ENCODE measurements around the gene RDH11. TPM values are rescaled to one million over a fixed set of nuclear protein-coding genes. Genes with fewer than 3 reads are reported as not detected.

The RDH11 gene
- total RNA-seq, 1 donor from 2014 or later: 222 TPM

- DNase-seq (ENCODE audit: low spot score): no peak
Observed at GRCh38 chr14:67650151-67650550, 45.4 kb downstream of the RDH11 start.

DNA sequence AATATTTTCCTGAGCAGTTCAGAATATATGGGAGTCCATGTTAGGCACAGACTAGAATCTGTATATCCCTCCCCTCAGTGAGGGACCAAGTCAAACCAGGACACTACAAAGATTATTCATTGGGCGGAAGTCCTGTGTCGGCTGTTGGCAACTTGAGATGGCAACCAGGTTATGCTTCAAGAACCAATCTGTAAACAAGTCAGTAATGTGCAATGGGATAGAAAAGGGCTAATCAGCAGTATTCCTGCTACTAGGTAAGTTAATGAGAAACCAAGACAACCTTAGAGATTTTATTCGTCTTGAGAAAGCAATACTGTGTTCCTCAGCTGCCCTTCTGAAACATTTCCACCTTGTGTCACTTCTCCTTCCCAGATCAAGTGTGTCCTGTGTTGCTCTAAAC, 49.4 kb downstream of the RDH11 start:
- DNase-seq (ENCODE audit: low spot score): no peak

DNA sequence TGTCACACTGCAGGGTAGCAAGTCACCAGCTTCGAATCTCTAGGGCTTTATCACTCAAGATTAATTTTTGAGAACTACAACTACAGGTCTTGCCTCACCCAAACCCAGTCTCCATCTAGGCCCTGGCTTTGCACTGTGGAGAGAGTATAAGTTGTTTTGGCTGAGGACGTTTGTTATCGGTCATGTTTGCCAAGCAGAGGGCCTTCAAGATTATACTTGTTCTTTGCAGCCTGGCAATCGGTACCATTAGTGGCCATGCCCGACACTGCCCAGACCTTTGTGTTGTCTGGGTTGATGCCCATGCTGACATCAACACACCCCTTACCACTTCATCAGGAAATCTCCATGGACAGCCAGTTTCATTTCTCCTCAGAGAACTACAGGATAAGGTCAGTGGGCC, 50.1 kb downstream of the RDH11 start:
- no peak for DNase-seq (ENCODE audit: low spot score)

- no peak for DNase-seq (ENCODE audit: low spot score)
Observed at GRCh38 chr14:67644428-67644827, 51.1 kb downstream of the RDH11 start.

DNA sequence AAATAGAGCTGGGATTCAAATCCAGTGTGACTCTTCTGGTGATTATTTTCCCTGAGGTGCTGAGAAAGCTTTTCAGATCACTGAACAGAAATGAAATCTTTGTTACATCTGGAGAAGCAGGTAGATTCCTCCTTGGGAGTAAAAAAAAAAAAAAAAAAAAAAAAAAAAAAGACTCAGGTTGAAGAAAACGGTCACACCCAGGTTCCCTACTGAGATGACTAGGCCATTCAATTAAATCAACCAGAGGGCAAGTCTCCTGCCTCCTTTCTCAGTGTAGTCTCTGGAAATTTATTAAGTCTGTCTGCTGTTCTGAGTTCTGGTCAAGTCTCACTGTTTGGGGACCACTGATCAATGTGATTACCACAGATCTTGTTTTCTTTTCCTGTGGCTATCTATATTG, 51.9 kb downstream of the RDH11 start:
- no peak for DNase-seq (ENCODE audit: low spot score)

GRCh38 chr14:67641902-67642749, 53.4 kb downstream of the RDH11 start:
- DNase-seq (ENCODE audit: low spot score): no peak

- no peak for DNase-seq (ENCODE audit: low spot score)
Observed at GRCh38 chr14:67641480-67641879, 54.1 kb downstream of the RDH11 start.

- DNase-seq (ENCODE audit: low spot score): no peak
Observed at GRCh38 chr14:67638642-67639041, 56.9 kb downstream of the RDH11 start.

- no peak for DNase-seq (ENCODE audit: low spot score)
Observed at GRCh38 chr14:67636361-67636919, 59.1 kb downstream of the RDH11 start.

- DNase-seq (ENCODE audit: low spot score): no peak
Observed at GRCh38 chr14:67633451-67634147, 62.0 kb downstream of the RDH11 start.

DNA sequence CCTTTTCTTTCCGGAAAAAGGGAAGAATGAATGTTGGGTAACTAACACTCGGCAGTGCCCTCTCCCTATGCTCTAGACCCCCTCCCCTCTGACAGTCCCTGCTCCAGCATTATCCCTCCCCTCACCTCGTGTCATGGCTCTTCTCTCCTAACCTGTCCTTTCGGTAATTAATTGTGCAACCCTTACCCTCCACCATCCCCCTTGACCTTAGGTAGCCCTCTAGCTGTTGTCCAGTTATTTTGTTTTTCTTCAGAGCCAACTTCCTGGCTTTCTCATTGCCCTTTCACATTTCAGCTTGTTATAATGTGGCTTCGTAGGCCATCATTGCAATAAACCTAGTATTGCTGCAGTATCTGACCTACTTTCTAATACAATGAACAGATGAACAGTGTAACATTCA, 64.6 kb downstream of the RDH11 start:
- DNase-seq (ENCODE audit: low spot score): no peak

DNA sequence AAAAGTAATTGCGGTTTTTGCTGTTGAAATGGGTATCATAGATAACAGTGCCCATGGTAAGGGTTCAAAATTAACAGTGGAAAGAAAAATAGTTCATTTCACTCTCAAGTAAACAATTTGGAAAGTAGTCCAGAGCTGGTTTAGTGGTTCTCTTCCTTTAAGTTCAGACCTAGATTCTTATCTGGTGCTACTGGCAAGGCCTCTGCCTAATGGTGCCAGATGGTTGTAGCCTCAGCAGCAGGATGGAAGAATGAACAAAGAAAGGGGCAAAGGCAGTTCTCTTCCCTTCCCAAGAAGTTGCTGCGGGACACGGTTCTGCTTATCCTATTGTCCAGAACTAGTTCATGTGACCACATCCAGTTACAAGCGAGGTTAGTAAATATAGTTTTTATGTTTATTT, 65.4 kb downstream of the RDH11 start:
- no peak for DNase-seq (ENCODE audit: low spot score)

GRCh38 chr14:67627519-67627918, 68.0 kb downstream of the RDH11 start:
- DNase-seq (ENCODE audit: low spot score): no peak

Other genes with a start within 250 kb of the RDH11 start
- gene TMEM229B, start 207.0 kb downstream of the RDH11 start, total RNA-seq: 33.2 TPM
- gene PLEKHH1, start 162.5 kb downstream of the RDH11 start, total RNA-seq: 35.6 TPM
- gene PIGH, start 95.5 kb downstream of the RDH11 start, total RNA-seq: 41.5 TPM
- 9.5 TPM for gene ARG2, start 75.8 kb downstream of the RDH11 start, total RNA-seq
- gene VTI1B, start 21.1 kb downstream of the RDH11 start, total RNA-seq: 108 TPM
- 166 TPM for gene RDH12, start 6.1 kb upstream of the RDH11 start, total RNA-seq
- gene ZFYVE26, start 120.8 kb upstream of the RDH11 start, total RNA-seq: 21.0 TPM
- 18.5 TPM for gene RAD51B, start 124.0 kb upstream of the RDH11 start, total RNA-seq

Data from mucosa of gallbladder (tissue), 1 donor.